ENCODE data around the gene UFD1.

UFD1 gene

DNA sequence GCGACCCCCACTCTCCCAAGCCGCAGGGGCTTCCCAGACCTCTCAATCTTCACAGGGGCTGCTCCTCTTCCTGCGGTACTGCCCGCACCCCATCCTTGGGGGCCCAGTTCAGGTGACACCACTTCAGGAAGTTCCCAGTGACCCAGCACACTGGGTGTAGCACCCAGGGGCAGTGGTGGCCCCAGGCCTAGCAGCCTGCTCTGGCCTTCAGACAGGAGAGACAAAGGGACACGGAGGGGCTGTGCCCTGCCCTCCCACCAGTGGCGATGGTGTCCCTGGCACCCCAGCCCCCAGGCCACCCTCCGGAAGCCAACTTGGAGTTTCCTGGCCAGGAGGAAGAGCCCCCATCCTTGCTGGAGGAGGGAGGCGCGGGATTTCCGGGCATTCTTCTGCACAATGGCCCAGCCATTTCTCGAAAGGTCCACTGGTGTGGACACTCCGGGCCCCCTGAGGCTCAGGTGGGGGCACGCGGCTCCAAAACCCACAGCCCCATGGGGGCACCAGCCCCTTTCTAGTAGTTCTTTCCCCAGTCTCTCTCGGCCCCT lies 46.2 kb upstream of the UFD1 start:
- no peak for DNase-seq (ENCODE audit: low read depth)
- TF ChIP-seq, protein P1, sequence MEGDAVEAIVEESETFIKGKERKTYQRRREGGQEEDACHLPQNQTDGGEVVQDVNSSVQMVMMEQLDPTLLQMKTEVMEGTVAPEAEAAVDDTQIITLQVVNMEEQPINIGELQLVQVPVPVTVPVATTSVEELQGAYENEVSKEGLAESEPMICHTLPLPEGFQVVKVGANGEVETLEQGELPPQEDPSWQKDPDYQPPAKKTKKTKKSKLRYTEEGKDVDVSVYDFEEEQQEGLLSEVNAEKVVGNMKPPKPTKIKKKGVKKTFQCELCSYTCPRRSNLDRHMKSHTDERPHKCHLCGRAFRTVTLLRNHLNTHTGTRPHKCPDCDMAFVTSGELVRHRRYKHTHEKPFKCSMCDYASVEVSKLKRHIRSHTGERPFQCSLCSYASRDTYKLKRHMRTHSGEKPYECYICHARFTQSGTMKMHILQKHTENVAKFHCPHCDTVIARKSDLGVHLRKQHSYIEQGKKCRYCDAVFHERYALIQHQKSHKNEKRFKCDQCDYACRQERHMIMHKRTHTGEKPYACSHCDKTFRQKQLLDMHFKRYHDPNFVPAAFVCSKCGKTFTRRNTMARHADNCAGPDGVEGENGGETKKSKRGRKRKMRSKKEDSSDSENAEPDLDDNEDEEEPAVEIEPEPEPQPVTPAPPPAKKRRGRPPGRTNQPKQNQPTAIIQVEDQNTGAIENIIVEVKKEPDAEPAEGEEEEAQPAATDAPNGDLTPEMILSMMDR (IDR thresholded peaks at IDR 0.05; ENCODE audit: control insufficient read depth, extremely low read depth, insufficient read depth), result no peak
- H3K4me3 ChIP-seq (ENCODE audit: low read depth, low read length), result no peak overlapping the region

DNA sequence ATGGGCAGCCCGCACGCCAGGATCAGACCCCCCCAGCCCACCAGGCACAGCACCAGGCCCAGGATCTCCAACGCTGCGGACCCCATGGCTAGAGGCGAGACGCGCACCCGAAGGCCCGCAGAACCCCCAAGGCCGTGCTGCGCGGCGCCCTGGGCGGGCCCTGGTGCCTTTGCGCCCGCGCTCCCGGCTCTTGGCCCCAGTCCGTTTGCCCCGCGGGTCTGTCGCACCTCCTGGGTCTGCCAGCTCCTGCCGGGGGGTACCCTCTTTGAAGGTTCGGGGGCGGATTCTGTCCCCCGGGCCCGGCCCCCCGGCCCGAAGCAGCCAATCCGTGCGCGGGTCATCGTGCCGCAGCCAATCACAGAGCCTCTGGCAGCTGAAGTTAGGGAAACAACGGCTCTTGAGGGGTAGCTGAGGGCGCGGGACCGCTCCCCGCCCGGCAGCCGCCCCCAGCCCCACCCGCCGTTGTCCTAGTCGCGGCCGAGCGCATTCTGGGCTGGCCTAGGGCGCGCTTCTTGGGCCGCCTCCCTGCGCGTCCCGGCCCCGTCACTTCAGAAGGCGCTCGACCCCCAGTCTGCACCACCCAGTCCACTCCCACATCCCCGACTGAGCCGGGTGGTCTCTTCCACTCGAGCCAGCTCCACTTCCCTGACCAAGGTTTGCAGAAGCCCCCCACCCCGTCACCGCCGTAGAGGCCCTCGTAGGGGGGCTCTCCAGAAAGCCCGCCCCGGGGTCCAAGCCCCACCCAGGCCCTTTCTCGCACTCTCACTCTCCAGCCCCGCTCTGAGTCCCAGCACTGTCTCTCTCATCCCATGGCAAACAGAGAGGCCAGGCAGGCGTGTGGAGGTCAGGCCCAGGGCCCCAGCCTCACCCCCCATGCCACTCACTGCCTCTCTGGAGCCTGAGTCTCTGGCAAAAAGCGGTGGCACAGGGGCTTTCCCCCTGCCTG lies 45.5 kb upstream of the UFD1 start, which contains the start of gene CLDN5:
Gene CLDN5 (minus strand): TSS at position 241 of the 946 bp plus-strand sequence. CDS start 155 bp downstream, at position 86.
- DNase-seq (ENCODE audit: low read depth), result no peak
- H3K4me3 ChIP-seq (ENCODE audit: low read depth, low read length), result no peak within 1 kb of the TSS
- TF ChIP-seq, protein P1 (IDR thresholded peaks at IDR 0.05; ENCODE audit: control insufficient read depth, extremely low read depth, insufficient read depth), result no peak

DNA sequence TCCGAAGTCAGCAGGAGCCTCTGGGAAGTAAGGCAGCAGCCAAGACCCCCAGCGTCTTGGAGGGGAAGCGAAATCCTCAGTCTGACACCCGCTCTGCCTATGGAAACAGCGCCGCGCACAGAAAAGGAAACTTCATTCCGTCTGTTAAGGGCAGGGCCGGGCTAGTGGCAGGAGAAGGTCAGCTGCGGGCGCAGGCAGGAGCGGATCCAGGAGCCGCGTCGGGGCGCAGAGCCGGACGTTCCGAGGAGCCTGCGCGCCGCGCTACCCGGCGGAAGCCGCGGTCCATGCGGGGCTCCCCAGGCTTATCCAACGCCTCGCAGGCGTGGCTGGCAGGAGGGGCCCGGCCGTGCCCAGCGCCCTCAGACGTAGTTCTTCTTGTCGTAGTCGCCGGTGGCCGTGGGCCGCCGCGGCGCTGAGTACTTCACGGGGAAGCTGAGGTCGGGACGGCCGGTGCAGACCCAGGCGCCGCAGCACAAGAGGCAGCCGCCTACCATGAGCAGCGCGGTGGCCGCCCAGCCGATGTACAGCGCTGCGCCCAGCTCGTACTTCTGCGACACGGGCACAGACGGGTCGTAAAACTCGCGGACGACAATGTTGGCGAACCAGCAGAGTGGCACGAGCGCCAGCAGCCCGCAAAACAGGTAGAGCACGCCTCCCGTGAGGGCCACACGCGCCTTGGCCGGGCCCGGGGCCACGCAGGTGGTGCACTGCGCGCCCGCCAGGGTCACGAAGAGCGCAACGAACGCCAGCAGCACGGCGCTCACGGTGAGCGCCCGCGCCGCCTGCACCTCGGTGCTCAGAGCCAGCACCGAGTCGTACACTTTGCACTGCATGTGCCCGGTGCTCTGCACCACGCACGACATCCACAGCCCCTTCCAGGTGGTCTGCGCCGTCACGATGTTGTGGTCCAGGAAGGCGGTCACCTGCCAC lies 44.5 kb upstream of the UFD1 start:
- DNase-seq (ENCODE audit: low read depth), result no peak
- H3K4me3 ChIP-seq (ENCODE audit: low read depth, low read length), result no peak overlapping the region

DNA sequence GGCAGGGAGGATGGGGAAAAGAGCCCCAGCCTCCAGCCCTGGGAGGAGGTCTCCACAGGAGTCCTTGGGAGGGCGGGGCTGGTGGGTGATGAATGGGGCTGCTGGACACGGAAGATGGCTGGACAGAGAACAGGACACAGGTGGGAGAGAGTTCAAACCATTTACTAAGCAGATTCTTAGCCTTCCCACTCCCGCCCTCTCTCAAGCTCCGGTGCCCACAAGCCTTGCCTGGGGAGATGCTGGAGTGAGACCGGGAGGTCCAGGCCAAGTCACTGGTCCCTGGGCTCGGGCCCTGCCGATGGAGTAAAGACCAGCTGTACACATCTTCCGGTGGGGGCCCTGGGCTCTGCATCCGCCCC lies 43.9 kb upstream of the UFD1 start:
- H3K4me3 ChIP-seq (ENCODE audit: low read depth, low read length), result no peak overlapping the region

More for the DNA sequence above, 44.5 kb upstream of the UFD1 start:
- TF ChIP-seq, protein P1 (IDR thresholded peaks at IDR 0.05; ENCODE audit: control insufficient read depth, extremely low read depth, insufficient read depth), result no peak

DNA sequence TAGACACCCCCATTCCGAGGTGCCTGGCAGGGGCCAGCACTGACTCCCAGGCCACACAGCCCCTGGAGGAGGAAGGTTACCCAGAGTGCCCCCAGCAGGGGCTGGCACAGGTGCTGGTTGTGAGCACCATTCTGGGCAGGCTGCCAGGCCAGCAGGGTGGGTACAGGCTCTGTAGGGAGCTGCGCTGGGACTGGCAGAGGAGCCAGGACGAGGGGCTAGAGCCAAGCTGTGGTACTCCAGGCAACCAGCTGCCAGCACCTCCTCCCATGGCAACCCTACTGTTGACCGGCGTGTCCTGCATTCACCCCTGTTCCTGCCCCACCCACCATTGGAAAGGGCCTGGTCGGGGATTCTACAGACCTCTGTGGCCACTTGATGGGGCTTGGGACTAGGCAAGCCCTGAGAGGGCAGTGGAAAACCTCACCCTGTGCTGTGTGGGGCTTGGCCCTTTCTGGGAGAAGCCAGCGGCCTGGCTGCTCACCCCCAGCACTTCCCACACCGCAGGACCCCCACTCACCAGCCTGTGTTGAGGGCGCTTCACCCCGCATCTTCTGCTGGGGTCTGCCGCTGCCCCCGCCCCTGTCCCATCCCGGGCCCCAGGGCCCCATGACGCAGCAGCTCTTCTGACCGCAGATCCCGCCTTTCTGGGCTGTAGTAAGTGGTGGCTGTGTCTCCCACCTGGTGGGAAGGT lies 43.3 kb upstream of the UFD1 start:
- H3K4me3 ChIP-seq (ENCODE audit: low read depth, low read length), result no peak overlapping the region
- TF ChIP-seq, protein P1 (IDR thresholded peaks at IDR 0.05; ENCODE audit: control insufficient read depth, extremely low read depth, insufficient read depth), result no peak
- no peak for DNase-seq (ENCODE audit: low read depth)

More for the DNA sequence above, 43.9 kb upstream of the UFD1 start:
- TF ChIP-seq, protein P1 (IDR thresholded peaks at IDR 0.05; ENCODE audit: control insufficient read depth, extremely low read depth, insufficient read depth), result no peak
- DNase-seq (ENCODE audit: low read depth), result no peak

Data from LNCaP clone FGC (cell line).